ENCODE data around the gene UQCRHL.

UQCRHL gene

GRCh38 chr1:15767941-15768340 is 39.5 kb downstream of the UQCRHL start:
- TF ChIP-seq SIN3A (IDR thresholded peaks at IDR 0.05; ENCODE audit: borderline replicate concordance, insufficient read depth, low read length) (no peak), REST (IDR thresholded peaks at IDR 0.05; ENCODE audit: insufficient read depth in 1 of 2, low read depth in 2 of 2, low read length in 2 of 2) (no peak), FOXP2 (optimal IDR thresholded peaks at IDR 0.05; ENCODE audit: borderline replicate concordance, extremely low read depth, extremely low read length, insufficient read depth) (no peak)

GRCh38 chr1:15765495-15766194 is 41.8 kb downstream of the UQCRHL start:
- no peak for TF ChIP-seq REST (IDR thresholded peaks at IDR 0.05; ENCODE audit: insufficient read depth in 1 of 2, low read depth in 2 of 2, low read length in 2 of 2)
- no peak for TF ChIP-seq TAF1 (IDR thresholded peaks at IDR 0.05; ENCODE audit: borderline replicate concordance, insufficient read depth, low read length)
- no peak for TF ChIP-seq SIN3A (IDR thresholded peaks at IDR 0.05; ENCODE audit: borderline replicate concordance, insufficient read depth, low read length)
- no peak for TF ChIP-seq FOXP2 (optimal IDR thresholded peaks at IDR 0.05; ENCODE audit: borderline replicate concordance, extremely low read depth, extremely low read length, insufficient read depth)
- TF ChIP-seq POLR2AphosphoS5 (IDR thresholded peaks at IDR 0.05; ENCODE audit: low read depth, low read length) = no peak

- TF ChIP-seq REST (IDR thresholded peaks at IDR 0.05; ENCODE audit: insufficient read depth in 1 of 2, low read depth in 2 of 2, low read length in 2 of 2) (no peak), FOXP2 (optimal IDR thresholded peaks at IDR 0.05; ENCODE audit: borderline replicate concordance, extremely low read depth, extremely low read length, insufficient read depth) (no peak), SIN3A (IDR thresholded peaks at IDR 0.05; ENCODE audit: borderline replicate concordance, insufficient read depth, low read length) (no peak), TAF1 (IDR thresholded peaks at IDR 0.05; ENCODE audit: borderline replicate concordance, insufficient read depth, low read length) (no peak), POLR2AphosphoS5 (IDR thresholded peaks at IDR 0.05; ENCODE audit: low read depth, low read length) (no peak)
These were observed 42.6 kb downstream of the UQCRHL start for GRCh38 chr1:15764890-15765289.

GRCh38 chr1:15764269-15764764 is 43.1 kb downstream of the UQCRHL start:
- no peak for TF ChIP-seq SIN3A (IDR thresholded peaks at IDR 0.05; ENCODE audit: borderline replicate concordance, insufficient read depth, low read length)
- no peak for TF ChIP-seq POLR2AphosphoS5 (IDR thresholded peaks at IDR 0.05; ENCODE audit: low read depth, low read length)
- no peak for TF ChIP-seq TAF1 (IDR thresholded peaks at IDR 0.05; ENCODE audit: borderline replicate concordance, insufficient read depth, low read length)
- no peak for TF ChIP-seq FOXP2 (optimal IDR thresholded peaks at IDR 0.05; ENCODE audit: borderline replicate concordance, extremely low read depth, extremely low read length, insufficient read depth)
- no peak for TF ChIP-seq REST (IDR thresholded peaks at IDR 0.05; ENCODE audit: insufficient read depth in 1 of 2, low read depth in 2 of 2, low read length in 2 of 2)

All from PFSK-1 (cell line).